ENCODE results near the gene ZBTB3. TPM values are rescaled to one million over a fixed set of nuclear protein-coding genes. Genes with fewer than 3 reads are reported as not detected.
A peak's percentile ranks its signal among the peaks of the same experiment; 100 is the strongest.
"Not testable (repeated sequence)": the region's sequence is repeated elsewhere in the genome, so short reads cannot be mapped to it uniquely, and the experiment has no call there.

Gene ZBTB3
- total RNA-seq, 1 experiment from 2014 or later, result 3.3 TPM

DNA sequence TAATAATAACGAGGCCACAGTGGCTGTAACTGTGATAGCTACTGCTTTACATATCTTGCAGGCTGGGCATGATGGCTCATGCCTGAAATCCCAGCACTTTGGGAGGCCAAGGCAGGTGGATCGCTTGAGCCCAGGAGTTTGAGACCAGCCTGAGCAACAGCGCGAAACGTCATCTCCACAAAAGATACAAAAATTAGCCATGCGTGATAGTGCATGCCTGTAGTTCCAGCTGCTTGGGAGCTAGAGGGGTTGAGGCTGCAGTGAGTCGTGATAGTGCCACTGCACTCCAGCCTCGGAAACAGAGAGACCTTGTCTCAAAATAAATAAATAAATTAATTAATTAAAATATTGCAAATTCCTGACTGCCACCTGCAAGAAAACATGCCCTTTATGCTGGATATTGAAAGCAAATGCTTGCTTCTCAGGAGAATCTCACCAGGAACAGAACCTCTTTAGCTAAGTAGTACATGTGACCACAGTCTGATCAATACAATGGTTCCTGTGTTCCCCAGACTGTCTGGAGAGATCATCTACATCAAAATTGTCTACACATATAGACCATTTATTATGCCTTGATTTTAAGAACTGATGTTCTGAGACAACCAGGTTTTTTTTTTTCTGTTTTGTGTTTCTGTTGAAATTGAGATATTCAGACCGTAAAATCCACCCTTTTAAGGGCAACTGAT, 6.3 kb downstream of the ZBTB3 start:
- no peaks in the 10 kb centered on the region for H3F3A ChIP-seq (ENCODE audit: low read length, unreplicated experiment)
- no peaks in the 10 kb centered on the region for H3K27me3 ChIP-seq (ENCODE audit: low read length)
- no peak overlapping the region for H3K4me2 ChIP-seq (ENCODE audit: low read length)
- DNase-seq, result no peak
- TF ChIP-seq, protein P1, sequence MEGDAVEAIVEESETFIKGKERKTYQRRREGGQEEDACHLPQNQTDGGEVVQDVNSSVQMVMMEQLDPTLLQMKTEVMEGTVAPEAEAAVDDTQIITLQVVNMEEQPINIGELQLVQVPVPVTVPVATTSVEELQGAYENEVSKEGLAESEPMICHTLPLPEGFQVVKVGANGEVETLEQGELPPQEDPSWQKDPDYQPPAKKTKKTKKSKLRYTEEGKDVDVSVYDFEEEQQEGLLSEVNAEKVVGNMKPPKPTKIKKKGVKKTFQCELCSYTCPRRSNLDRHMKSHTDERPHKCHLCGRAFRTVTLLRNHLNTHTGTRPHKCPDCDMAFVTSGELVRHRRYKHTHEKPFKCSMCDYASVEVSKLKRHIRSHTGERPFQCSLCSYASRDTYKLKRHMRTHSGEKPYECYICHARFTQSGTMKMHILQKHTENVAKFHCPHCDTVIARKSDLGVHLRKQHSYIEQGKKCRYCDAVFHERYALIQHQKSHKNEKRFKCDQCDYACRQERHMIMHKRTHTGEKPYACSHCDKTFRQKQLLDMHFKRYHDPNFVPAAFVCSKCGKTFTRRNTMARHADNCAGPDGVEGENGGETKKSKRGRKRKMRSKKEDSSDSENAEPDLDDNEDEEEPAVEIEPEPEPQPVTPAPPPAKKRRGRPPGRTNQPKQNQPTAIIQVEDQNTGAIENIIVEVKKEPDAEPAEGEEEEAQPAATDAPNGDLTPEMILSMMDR (conservative IDR thresholded peaks at IDR 0.05; ENCODE audit: low read depth, low read length), result no peak
- TF ChIP-seq EZH2phosphoT487 (IDR thresholded peaks at IDR 0.05; ENCODE audit: borderline replicate concordance, low read length) (no peak), EZH2 (IDR thresholded peaks at IDR 0.05; ENCODE audit: low read length, unreplicated experiment) (no peak)
- peaks cover 2% of the 10 kb centered on the region; the same call in 1 of the 2 replicates for H3K79me2 ChIP-seq (ENCODE audit: low read length)
- peaks cover 6% of the 10 kb centered on the region; the same call in 1 of the 2 replicates for H3K36me3 ChIP-seq (ENCODE audit: low read depth, low read length)
- intact Hi-C loops (cut with micrococcal nuclease), result no loop called here
- no peak overlapping the region for H3K9ac ChIP-seq (ENCODE audit: low read length)
- no peaks in the 10 kb centered on the region for H3K9me3 ChIP-seq (ENCODE audit: low read length)
- no peaks in the 10 kb centered on the region for H3K9me2 ChIP-seq (replicated peaks; ENCODE audit: low read length)
- H3K4me3 ChIP-seq (ENCODE audit: low read length), result no peak overlapping the region
- CTCF ChIA-PET, result interaction anchor here (0.6 kb wide), 1 partner anchor 67 kb away, joined by 4 read pairs; no protein-coding TSS in a partner anchor
- no peak overlapping the region for H2AFZ ChIP-seq (ENCODE audit: low read length)
- POLR2A ChIA-PET (ENCODE audit: unreplicated experiment), result no interaction called here
- peaks cover under 1% of the 10 kb centered on the region; the same call in 1 of the 2 replicates for H3K4me1 ChIP-seq (ENCODE audit: insufficient read depth, low read length)
- H4K20me1 ChIP-seq (ENCODE audit: low read length), result no peaks in the 10 kb centered on the region
- 0 out of 2 replicates have a peak, but pooled peaks have one; percentile 22 for ATAC-seq
- BruUV-seq (replicated peaks), result no TSS peak
- no peak overlapping the region for H3K27ac ChIP-seq (ENCODE audit: low read length)

DNA sequence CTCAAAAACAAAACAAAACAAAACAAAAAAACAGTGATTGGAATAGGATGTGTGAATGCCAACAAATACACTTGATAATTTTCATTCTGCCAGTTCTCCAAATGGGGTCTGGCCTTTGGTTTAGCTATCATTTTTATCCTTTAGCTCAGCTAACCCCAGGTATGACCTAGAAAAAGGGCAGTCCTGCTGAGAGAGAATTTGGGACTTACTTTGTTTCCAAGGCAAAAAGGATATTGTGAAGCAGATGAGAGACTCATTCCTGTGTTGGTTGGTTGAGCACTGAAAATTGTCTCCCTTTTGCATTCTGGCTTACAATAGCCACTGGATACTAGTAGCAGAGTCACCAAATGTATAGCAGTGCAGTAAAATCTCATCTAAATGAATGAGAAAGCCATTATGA, 16.8 kb downstream of the ZBTB3 start:
- no TSS peak for BruUV-seq (replicated peaks)
- Histone ChIP-seq H3K27me3 (ENCODE audit: low read length) (no peaks in the 10 kb centered on the region), H3K4me1 (ENCODE audit: insufficient read depth, low read length) (no peaks in the 10 kb centered on the region), H3K4me2 (ENCODE audit: low read length) (no peak overlapping the region), H3K9me3 (ENCODE audit: low read length) (no peaks in the 10 kb centered on the region), H3F3A (ENCODE audit: low read length, unreplicated experiment) (no peaks in the 10 kb centered on the region), H2AFZ (ENCODE audit: low read length) (no peak overlapping the region), H3K27ac (ENCODE audit: low read length) (no peak overlapping the region), H3K79me2 (ENCODE audit: low read length) (peaks cover 14% of the 10 kb centered on the region; the same call in 1 of the 2 replicates), H3K4me3 (ENCODE audit: low read length) (no peak overlapping the region), H3K36me3 (ENCODE audit: low read depth, low read length) (peaks cover 37% of the 10 kb centered on the region), H3K9me2 (replicated peaks; ENCODE audit: low read length) (no peaks in the 10 kb centered on the region), H3K9ac (ENCODE audit: low read length) (no peak overlapping the region), H4K20me1 (ENCODE audit: low read length) (no peaks in the 10 kb centered on the region)
- intact Hi-C loops (cut with micrococcal nuclease), result no loop called here
- TF ChIP-seq, protein P1 (conservative IDR thresholded peaks at IDR 0.05; ENCODE audit: low read depth, low read length), result no peak
- TF ChIP-seq EZH2 (IDR thresholded peaks at IDR 0.05; ENCODE audit: low read length, unreplicated experiment) (no peak), EZH2phosphoT487 (IDR thresholded peaks at IDR 0.05; ENCODE audit: borderline replicate concordance, low read length) (no peak)
- POLR2A ChIA-PET (ENCODE audit: unreplicated experiment), result interaction anchor here (0.6 kb wide), 1 partner anchor 17 kb away, joined by 4 read pairs; the partner anchor contains the start of gene ZBTB3
- CTCF ChIA-PET, result no interaction called here
- no peak for ATAC-seq
- DNase-seq, result no peak

DNA sequence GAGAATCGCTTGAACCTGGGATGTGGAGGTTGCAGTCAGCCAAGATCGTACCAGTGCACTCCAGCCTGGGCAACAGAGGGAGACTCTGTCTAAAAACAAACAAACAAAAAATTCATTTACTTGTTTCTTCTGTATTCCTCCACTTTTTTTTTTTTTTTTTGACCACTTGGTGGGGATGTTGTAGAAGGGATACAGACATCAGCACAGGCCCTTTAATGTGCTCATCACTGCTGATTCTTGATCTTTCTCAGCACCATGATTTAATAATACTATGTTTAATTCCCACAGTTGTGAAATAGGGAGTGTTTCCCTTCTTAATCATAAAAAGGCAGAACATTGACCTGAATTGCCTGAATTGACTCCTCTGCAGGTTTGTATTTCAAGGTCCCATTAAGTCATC, 21.1 kb downstream of the ZBTB3 start:
- intact Hi-C loops (cut with micrococcal nuclease), result loop anchor here (1.0 kb wide), 1 partner anchor 129 kb away; no protein-coding TSS in a partner anchor
- Histone ChIP-seq H3K27me3 (ENCODE audit: low read length) (no peaks in the 10 kb centered on the region), H3F3A (ENCODE audit: low read length, unreplicated experiment) (no peaks in the 10 kb centered on the region), H3K27ac (ENCODE audit: low read length) (no peak overlapping the region), H3K9me2 (replicated peaks; ENCODE audit: low read length) (no peaks in the 10 kb centered on the region), H3K36me3 (ENCODE audit: low read depth, low read length) (peaks cover 19% of the 10 kb centered on the region), H3K4me2 (ENCODE audit: low read length) (no peak overlapping the region), H3K4me3 (ENCODE audit: low read length) (no peak overlapping the region), H2AFZ (ENCODE audit: low read length) (no peak overlapping the region), H3K9me3 (ENCODE audit: low read length) (no peaks in the 10 kb centered on the region), H3K4me1 (ENCODE audit: insufficient read depth, low read length) (no peaks in the 10 kb centered on the region; the same call in 1 of the 2 replicates), H4K20me1 (ENCODE audit: low read length) (no peaks in the 10 kb centered on the region), H3K79me2 (ENCODE audit: low read length) (peaks cover 47% of the 10 kb centered on the region), H3K9ac (ENCODE audit: low read length) (no peak overlapping the region)
- BruUV-seq (replicated peaks), result no TSS peak
- ATAC-seq (no peak), DNase-seq (peak; percentile 36)
- ChIA-PET CTCF (no interaction called here), POLR2A (ENCODE audit: unreplicated experiment) (no interaction called here)
- TF ChIP-seq, protein P1 (conservative IDR thresholded peaks at IDR 0.05; ENCODE audit: low read depth, low read length), result peak; percentile 60
- no peak for TF ChIP-seq EZH2phosphoT487 (IDR thresholded peaks at IDR 0.05; ENCODE audit: borderline replicate concordance, low read length)

DNA sequence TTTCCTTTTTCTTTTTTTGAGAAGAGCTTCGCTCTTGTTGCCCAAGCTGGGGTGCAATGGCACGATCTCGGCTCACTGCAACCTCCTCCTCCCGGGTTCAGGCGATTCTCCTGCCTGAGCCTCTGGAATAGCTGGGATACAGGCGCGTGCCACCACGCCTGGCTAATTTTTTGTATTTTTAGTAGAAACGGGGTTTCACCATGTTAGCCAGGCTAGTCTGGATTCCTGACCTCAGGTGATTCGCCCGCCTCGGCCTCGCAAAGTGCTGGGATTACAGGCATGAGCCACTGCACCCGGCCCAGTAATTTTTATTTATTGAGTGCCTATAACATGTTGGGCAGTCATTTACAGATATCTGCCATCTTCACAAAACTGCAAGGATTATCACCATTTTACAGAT, 23.9 kb downstream of the ZBTB3 start:
- Histone ChIP-seq H3K9ac (ENCODE audit: low read length) (peak overlapping the region; percentile 85), H3K79me2 (ENCODE audit: low read length) (peaks cover 62% of the 10 kb centered on the region), H3K4me2 (ENCODE audit: low read length) (peak overlapping the region; percentile 76), H2AFZ (ENCODE audit: low read length) (peak overlapping the region; percentile 12; the same call in 1 of the 2 replicates), H4K20me1 (ENCODE audit: low read length) (peaks cover 16% of the 10 kb centered on the region), H3K4me3 (ENCODE audit: low read length) (peak overlapping the region; percentile 91)
- H3K4me1 ChIP-seq (ENCODE audit: insufficient read depth, low read length); H3K36me3 ChIP-seq (ENCODE audit: low read depth, low read length); BruUV-seq (replicated peaks); intact Hi-C loops (cut with micrococcal nuclease); H3K9me3 ChIP-seq (ENCODE audit: low read length); H3F3A ChIP-seq (ENCODE audit: low read length, unreplicated experiment); ATAC-seq; H3K27ac ChIP-seq (ENCODE audit: low read length); DNase-seq; H3K27me3 ChIP-seq (ENCODE audit: low read length); H3K9me2 ChIP-seq (replicated peaks; ENCODE audit: low read length): not testable (repeated sequence)
- CTCF ChIA-PET, result interaction anchor here (0.6 kb wide), 1 partner anchor 47 kb away, joined by 4 read pairs; no protein-coding TSS in a partner anchor
- POLR2A ChIA-PET (ENCODE audit: unreplicated experiment), result interaction anchor here (1.1 to 1.4 kb wide), 2 partner anchors 23 to 111 kb away, joined by 3 to 21 read pairs; no protein-coding TSS in a partner anchor
